Peyer's patch (tissue), 4 donors: ENCODE data around the gene LZTR1. TPM values are rescaled to one million over a fixed set of nuclear protein-coding genes. Genes with fewer than 3 reads are reported as not detected.

Experiments
- DNase-seq, 3 donors: peaks; one replicate each; pipeline ENCODE4 v3.0.0-alpha.2; 2017 to 2019
- H3K27ac ChIP-seq, 4 donors: fragments of 200-600 bp; sonication (generic); one replicate each; pipeline ENCODE4 v1.5.1; 2016 to 2019
- H3K27me3 ChIP-seq, 2 donors: fragments of 200-600 bp; sonication (generic); one replicate each; pipeline ENCODE4 v1.5.1; 2019
- H3K36me3 ChIP-seq, 3 donors: fragments of 200-600 bp; sonication (generic); one replicate each; pipeline ENCODE4 v1.5.1; 2016 to 2019
- H3K4me1 ChIP-seq, 4 donors: fragments of 200-600 bp; sonication (generic); one replicate each; pipeline ENCODE4 v1.5.1; 2016 to 2019
- H3K4me3 ChIP-seq, 4 donors: fragments of 200-600 bp; sonication (generic); 1 replicate in 3 of 4; 2 replicates in 1 of 4; pipeline ENCODE4 v1.5.1; 2016 to 2019; ENCODE audit warnings: mild to moderate bottlenecking in 1 of 4
- H3K9me3 ChIP-seq, 4 donors: fragments of 200-600 bp; sonication (generic); one replicate each; pipeline ENCODE4 v1.5.1; 2016 to 2019; ENCODE audit warnings: mild to moderate bottlenecking in 1 of 4
- CTCF ChIP-seq, 6 experiments: fragments of 450-650 bp in 4 of 6; fragments of 200-600 bp in 2 of 6; sonication (generic) in 1 of 6; IDR thresholded peaks; one replicate each; pipeline ENCODE4 v1.5.1; 2017 to 2019; ENCODE audit warnings: antibody characterized with exemption in 6 of 6, mild to moderate bottlenecking in 3 of 6, moderate library complexity in 1 of 6
- POLR2A ChIP-seq, 2 donors: fragments of 450-650 bp; IDR thresholded peaks; one replicate each; pipeline ENCODE4 v1.5.1; 2017; ENCODE audit warnings: antibody characterized with exemption in 2 of 2, mild to moderate bottlenecking in 2 of 2, moderate library complexity in 2 of 2
- total RNA-seq, 4 donors: library from RNA; depleted of rRNA; stranded (reverse); fragments of >200 nt; gene quantifications; one replicate each; pipeline ENCODE4 v1.1.0, GENCODE V29; 2016

The LZTR1 gene
- total RNA-seq, 4 donors from 2014 or later, result 65.5 to 144 (median 88.5) TPM

GRCh38 chr22:20943104-20943933 is 38.8 kb upstream of the LZTR1 start:
- Histone ChIP-seq H3K9me3 (no peaks in the 10 kb centered on the region), H3K27me3 (no peaks in the 10 kb centered on the region), H3K27ac (no peak overlapping the region), H3K36me3 (no peaks in the 10 kb centered on the region), H3K4me1 (peaks cover 0 to 65% (median 6%) of the 10 kb centered on the region in 4 donors), H3K4me3 (no peak overlapping the region)
- TF ChIP-seq POLR2A (IDR thresholded peaks at IDR 0.05) (no peak), CTCF (IDR thresholded peaks at IDR 0.05) (no peak)
- DNase-seq, result peak in 1 of 3 donors; percentile 5

GRCh38 chr22:20944042-20944441 is 38.1 kb upstream of the LZTR1 start:
- DNase-seq, result no peak
- Histone ChIP-seq H3K4me1 (peaks cover 0 to 64% (median 4%) of the 10 kb centered on the region in 4 donors), H3K4me3 (no peak overlapping the region), H3K27ac (no peak overlapping the region), H3K36me3 (no peaks in the 10 kb centered on the region), H3K9me3 (no peaks in the 10 kb centered on the region), H3K27me3 (no peaks in the 10 kb centered on the region)
- no peak for TF ChIP-seq POLR2A (IDR thresholded peaks at IDR 0.05)
- TF ChIP-seq CTCF (IDR thresholded peaks at IDR 0.05), result no peak

- H3K27ac ChIP-seq, result no peak overlapping the region
- H3K4me1 ChIP-seq, result peaks cover 0 to 67% (median 4%) of the 10 kb centered on the region in 4 donors
- H3K9me3 ChIP-seq, result no peaks in the 10 kb centered on the region
- TF ChIP-seq CTCF (IDR thresholded peaks at IDR 0.05) (no peak), POLR2A (IDR thresholded peaks at IDR 0.05) (no peak)
- no peaks in the 10 kb centered on the region for H3K27me3 ChIP-seq
- peaks cover 0 to 14% (median 0%) of the 10 kb centered on the region in 3 donors for H3K36me3 ChIP-seq
- H3K4me3 ChIP-seq, result no peak overlapping the region
- peak in 1 of 3 donors; percentile 14 for DNase-seq
Observed at GRCh38 chr22:20945578-20945934, 36.5 kb upstream of the LZTR1 start.

- Histone ChIP-seq H3K4me1 (peaks cover 0 to 67% (median 4%) of the 10 kb centered on the region in 4 donors), H3K36me3 (peaks cover 0 to 21% (median 0%) of the 10 kb centered on the region in 3 donors), H3K9me3 (no peaks in the 10 kb centered on the region), H3K4me3 (no peak overlapping the region), H3K27ac (peak overlapping the region in 1 of 4 donors; percentile 5), H3K27me3 (no peaks in the 10 kb centered on the region)
- TF ChIP-seq CTCF (IDR thresholded peaks at IDR 0.05) (no peak), POLR2A (IDR thresholded peaks at IDR 0.05) (no peak)
- DNase-seq, result peak in 1 of 3 donors; percentile 15
Observed at GRCh38 chr22:20946080-20946986, 35.8 kb upstream of the LZTR1 start.

- Histone ChIP-seq H3K4me3 (no peak overlapping the region), H3K27ac (peak overlapping the region in 1 of 4 donors; percentile 5), H3K36me3 (peaks cover 0 to 26% (median 0%) of the 10 kb centered on the region in 3 donors), H3K27me3 (no peaks in the 10 kb centered on the region), H3K4me1 (peaks cover 0 to 70% (median 6%) of the 10 kb centered on the region in 4 donors), H3K9me3 (no peaks in the 10 kb centered on the region)
- DNase-seq, result peak in 1 of 3 donors; percentile 8
- TF ChIP-seq POLR2A (IDR thresholded peaks at IDR 0.05) (no peak), CTCF (IDR thresholded peaks at IDR 0.05) (no peak)
Observed at GRCh38 chr22:20946991-20947390, 35.1 kb upstream of the LZTR1 start.
